ENCODE measurements around the gene ABL2. TPM values are rescaled to one million over a fixed set of nuclear protein-coding genes. Genes with fewer than 3 reads are reported as not detected.

Gene ABL2
- total and polyA plus RNA-seq, 9 of the 15 experiments (the other 6 are each of a cell fraction or from before 2014, with no cell fraction given) = 1.4 to 15.0 (median 8.6) TPM

GRCh38 chr1:179177182-179177581, 52.3 kb downstream of the ABL2 start:
- no peak for ATAC-seq
- ChIA-PET CTCF (ENCODE audit: low intra/inter-chr PET ratio) (no interaction called here), POLR2A (no interaction called here)
- no peak overlapping the region for H3K4me2 ChIP-seq (ENCODE audit: insufficient read depth, low read length)
- H3K9me3 ChIP-seq (replicated peaks; ENCODE audit: control insufficient read depth, insufficient read depth, low read depth, low read length) = no peaks in the 10 kb centered on the region
- no peaks in the 10 kb centered on the region for H3K4me1 ChIP-seq (replicated peaks in 1 of 2; ENCODE audit: control insufficient read depth in 2 of 2, insufficient read depth in 2 of 2, low read length in 2 of 2)
- H3K4me3 ChIP-seq = no peak overlapping the region
- no peak for FAIRE-seq
- no TSS peak for BruUV-seq (replicated peaks)
- in situ Hi-C loops (cut with MboI) (no loop called here), intact Hi-C loops (cut with micrococcal nuclease) (no loop called here)
- H3K9ac ChIP-seq (ENCODE audit: insufficient read depth in 1 of 2, low read depth in 2 of 2, low read length in 2 of 2) = no peak overlapping the region
- DNase-seq (ENCODE audit: extremely low read depth in 1 of 4, low spot score in 3 of 4) = no peak
- H3K36me3 ChIP-seq (ENCODE audit: control insufficient read depth, insufficient read depth, low read length) = no peaks in the 10 kb centered on the region
- H3K27me3 ChIP-seq (ENCODE audit: control insufficient read depth in 2 of 2, insufficient read depth in 2 of 2, low read length in 2 of 2) = no peaks in the 10 kb centered on the region
- no peak overlapping the region for H3K27ac ChIP-seq (ENCODE audit: extremely low read depth, low read depth, low read length)
- no peaks in the 10 kb centered on the region for H3K9me1 ChIP-seq (ENCODE audit: control insufficient read depth, insufficient read depth, low read length)
- H3K79me2 ChIP-seq (ENCODE audit: control insufficient read depth, insufficient read depth, low read length) = peaks cover 15% of the 10 kb centered on the region
- H4K20me1 ChIP-seq (replicated peaks; ENCODE audit: control insufficient read depth, insufficient read depth, low read length) = no peaks in the 10 kb centered on the region
- 36% methylated on average over 2 of the region's 2 CpGs for WGBS (ENCODE audit: insufficient coverage, low coverage, missing lambda C conversion rate)
- no peak overlapping the region for H2AFZ ChIP-seq (ENCODE audit: low read depth, low read length)
- TF ChIP-seq, protein P1, sequence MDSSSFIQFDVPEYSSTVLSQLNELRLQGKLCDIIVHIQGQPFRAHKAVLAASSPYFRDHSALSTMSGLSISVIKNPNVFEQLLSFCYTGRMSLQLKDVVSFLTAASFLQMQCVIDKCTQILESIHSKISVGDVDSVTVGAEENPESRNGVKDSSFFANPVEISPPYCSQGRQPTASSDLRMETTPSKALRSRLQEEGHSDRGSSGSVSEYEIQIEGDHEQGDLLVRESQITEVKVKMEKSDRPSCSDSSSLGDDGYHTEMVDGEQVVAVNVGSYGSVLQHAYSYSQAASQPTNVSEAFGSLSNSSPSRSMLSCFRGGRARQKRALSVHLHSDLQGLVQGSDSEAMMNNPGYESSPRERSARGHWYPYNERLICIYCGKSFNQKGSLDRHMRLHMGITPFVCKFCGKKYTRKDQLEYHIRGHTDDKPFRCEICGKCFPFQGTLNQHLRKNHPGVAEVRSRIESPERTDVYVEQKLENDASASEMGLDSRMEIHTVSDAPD (CRISPR knock-in tag; IDR thresholded peaks at IDR 0.05) = no peak
- TF ChIP-seq DMBX1 (CRISPR knock-in tag; IDR thresholded peaks at IDR 0.05; ENCODE audit: borderline replicate concordance) (no peak), EZH2 (IDR thresholded peaks at IDR 0.05; ENCODE audit: borderline replicate concordance, low read depth, low read length) (no peak), TARDBP (IDR thresholded peaks at IDR 0.05) (no peak), RERE (CRISPR knock-in tag; IDR thresholded peaks at IDR 0.05; ENCODE audit: borderline replicate concordance) (no peak), ZNF589 (CRISPR knock-in tag; IDR thresholded peaks at IDR 0.05; ENCODE audit: low read depth) (no peak), AFF1 (IDR thresholded peaks at IDR 0.05; ENCODE audit: low read depth in 1 of 2, partially characterized antibody in 2 of 2) (no peak), ZNF507 (tag; conservative IDR thresholded peaks at IDR 0.05) (no peak), GTF2E2 (tag; IDR thresholded peaks at IDR 0.05) (no peak), NFIX (CRISPR knock-in tag; IDR thresholded peaks at IDR 0.05; ENCODE audit: low read depth) (no peak), ZNF699 (CRISPR knock-in tag; IDR thresholded peaks at IDR 0.05; ENCODE audit: insufficient replicate concordance) (no peak), RUNX1 (IDR thresholded peaks at IDR 0.05; ENCODE audit: low read depth) (no peak), SREBF1 (IDR thresholded peaks at IDR 0.05; ENCODE audit: borderline replicate concordance, low read depth, low read length) (no peak)
